HUES6 (cell line): ENCODE data around the gene TTLL11.
A peak's percentile ranks its signal among the peaks of the same experiment; 100 is the strongest.

Experiments
- H3K27ac ChIP-seq: 2 replicates; pipeline ENCODE4 v1.7.0; 2013; ENCODE audit warnings: low read depth, mild to moderate bottlenecking, low read length, inconsistent platforms
- H3K27me3 ChIP-seq: 2 replicates; pipeline ENCODE4 v1.6.1; 2013; ENCODE audit warnings: low read length; ENCODE audit not compliant: control insufficient read depth, insufficient read depth
- H3K36me3 ChIP-seq: 2 replicates; pipeline ENCODE4 v1.6.1; 2013; ENCODE audit warnings: low read length; ENCODE audit not compliant: control insufficient read depth, insufficient read depth
- H3K4me1 ChIP-seq: 2 replicates; pipeline ENCODE4 v1.6.1; 2013; ENCODE audit warnings: low read length; ENCODE audit not compliant: control insufficient read depth, insufficient read depth
- H3K4me3 ChIP-seq: 2 replicates; pipeline ENCODE4 v1.5.1; 2013; ENCODE audit warnings: low read depth, low read length
- H3K9ac ChIP-seq: one replicate; pipeline ENCODE4 v1.6.1; 2013; ENCODE audit warnings: mild to moderate bottlenecking, low read length
- H3K9me3 ChIP-seq: 2 replicates; pipeline ENCODE4 v1.6.1; 2013; ENCODE audit warnings: low read depth, low read length; ENCODE audit not compliant: control insufficient read depth, insufficient read depth

TTLL11 gene

GRCh38 chr9:122103985-122104384, 10.9 kb upstream of the TTLL11 start:
- no peak overlapping the region for H3K9ac ChIP-seq

GRCh38 chr9:122102156-122102555, 9.0 kb upstream of the TTLL11 start:
- Histone ChIP-seq H3K4me1 (no peaks in the 10 kb centered on the region), H3K27ac (no peak overlapping the region), H3K9me3 (0 out of 2 replicates have a peak, but pooled peaks cover 5% of the 10 kb centered on the region), H3K36me3 (no peaks in the 10 kb centered on the region), H3K27me3 (peaks cover 4% of the 10 kb centered on the region; the same call in 1 of the 2 replicates), H3K4me3 (no peak overlapping the region), H3K9ac (no peak overlapping the region)

More at GRCh38 chr9:122103985-122104384, 10.9 kb upstream of the TTLL11 start:
- Histone ChIP-seq H3K36me3 (no peaks in the 10 kb centered on the region), H3K4me1 (no peaks in the 10 kb centered on the region), H3K4me3 (no peak overlapping the region), H3K9me3 (0 out of 2 replicates have a peak, but pooled peaks cover 5% of the 10 kb centered on the region), H3K27ac (no peak overlapping the region), H3K27me3 (peaks cover 4% of the 10 kb centered on the region; the same call in 1 of the 2 replicates)

- H3K4me1 ChIP-seq, result no peaks in the 10 kb centered on the region
- H3K9me3 ChIP-seq, result 0 out of 2 replicates have a peak, but pooled peaks cover 5% of the 10 kb centered on the region
- no peak overlapping the region for H3K27ac ChIP-seq
- no peak overlapping the region for H3K4me3 ChIP-seq
- H3K9ac ChIP-seq, result no peak overlapping the region
- H3K27me3 ChIP-seq, result peaks cover 4% of the 10 kb centered on the region; the same call in 1 of the 2 replicates
- H3K36me3 ChIP-seq, result no peaks in the 10 kb centered on the region
Observed at GRCh38 chr9:122100756-122101155, 7.6 kb upstream of the TTLL11 start.

GRCh38 chr9:122099271-122099869, 6.3 kb upstream of the TTLL11 start:
- no peaks in the 10 kb centered on the region for H3K36me3 ChIP-seq
- 0 out of 2 replicates have a peak, but pooled peaks cover 5% of the 10 kb centered on the region for H3K9me3 ChIP-seq
- no peak overlapping the region for H3K9ac ChIP-seq
- H3K4me1 ChIP-seq, result no peaks in the 10 kb centered on the region
- H3K27ac ChIP-seq, result no peak overlapping the region
- H3K27me3 ChIP-seq, result peaks cover 12% of the 10 kb centered on the region; the same call in 1 of the 2 replicates
- no peak overlapping the region for H3K4me3 ChIP-seq

- Histone ChIP-seq H3K4me1 (no peaks in the 10 kb centered on the region), H3K27ac (no peak overlapping the region), H3K4me3 (no peak overlapping the region), H3K36me3 (no peaks in the 10 kb centered on the region), H3K27me3 (peaks cover 23% of the 10 kb centered on the region), H3K9ac (no peak overlapping the region), H3K9me3 (no peaks in the 10 kb centered on the region)
Observed at GRCh38 chr9:122097679-122098315, 4.7 kb upstream of the TTLL11 start.

- H3K9ac ChIP-seq, result no peak overlapping the region
- no peaks in the 10 kb centered on the region for H3K36me3 ChIP-seq
- peaks cover 32% of the 10 kb centered on the region for H3K27me3 ChIP-seq
- H3K27ac ChIP-seq, result no peak overlapping the region
- H3K9me3 ChIP-seq, result no peaks in the 10 kb centered on the region
- no peak overlapping the region for H3K4me3 ChIP-seq
- H3K4me1 ChIP-seq, result peaks cover 5% of the 10 kb centered on the region; the same call in 1 of the 2 replicates
Observed at GRCh38 chr9:122096620-122097415, 3.7 kb upstream of the TTLL11 start.

GRCh38 chr9:122095010-122095767, 2.1 kb upstream of the TTLL11 start:
- Histone ChIP-seq H3K36me3 (no peaks in the 10 kb centered on the region), H3K27me3 (peaks cover 48% of the 10 kb centered on the region), H3K27ac (no peak overlapping the region), H3K4me3 (peak overlapping the region; percentile 48), H3K9ac (no peak overlapping the region), H3K4me1 (peaks cover 5% of the 10 kb centered on the region; the same call in 1 of the 2 replicates), H3K9me3 (no peaks in the 10 kb centered on the region)

- no peak overlapping the region for H3K27ac ChIP-seq
- H3K9me3 ChIP-seq, result no peaks in the 10 kb centered on the region
- peak overlapping the region; percentile 90 for H3K4me3 ChIP-seq
- no peaks in the 10 kb centered on the region for H3K36me3 ChIP-seq
- no peak overlapping the region for H3K9ac ChIP-seq
- H3K27me3 ChIP-seq, result peaks cover 52% of the 10 kb centered on the region
- H3K4me1 ChIP-seq, result peaks cover 5% of the 10 kb centered on the region; the same call in 1 of the 2 replicates
Observed at GRCh38 chr9:122091682-122092592, 1.2 kb downstream of the TTLL11 start.

- no peak overlapping the region for H3K4me3 ChIP-seq
- no peak overlapping the region for H3K27ac ChIP-seq
- no peaks in the 10 kb centered on the region for H3K36me3 ChIP-seq
- peaks cover 52% of the 10 kb centered on the region for H3K27me3 ChIP-seq
- no peaks in the 10 kb centered on the region for H3K9me3 ChIP-seq
- peaks cover 5% of the 10 kb centered on the region; the same call in 1 of the 2 replicates for H3K4me1 ChIP-seq
- no peak overlapping the region for H3K9ac ChIP-seq
Observed at GRCh38 chr9:122090981-122091380, 2.1 kb downstream of the TTLL11 start.
